ENCODE results near the gene DNAJC17.

Gene DNAJC17

GRCh38 chr15:40796512-40796911 lies 10.8 kb downstream of the DNAJC17 start:
- H3K4me3 ChIP-seq (ENCODE audit: control insufficient read depth, low read depth, low read length): no peak overlapping the region
- DNase-seq (ENCODE audit: low read depth): no peak
- TF ChIP-seq, protein P1, sequence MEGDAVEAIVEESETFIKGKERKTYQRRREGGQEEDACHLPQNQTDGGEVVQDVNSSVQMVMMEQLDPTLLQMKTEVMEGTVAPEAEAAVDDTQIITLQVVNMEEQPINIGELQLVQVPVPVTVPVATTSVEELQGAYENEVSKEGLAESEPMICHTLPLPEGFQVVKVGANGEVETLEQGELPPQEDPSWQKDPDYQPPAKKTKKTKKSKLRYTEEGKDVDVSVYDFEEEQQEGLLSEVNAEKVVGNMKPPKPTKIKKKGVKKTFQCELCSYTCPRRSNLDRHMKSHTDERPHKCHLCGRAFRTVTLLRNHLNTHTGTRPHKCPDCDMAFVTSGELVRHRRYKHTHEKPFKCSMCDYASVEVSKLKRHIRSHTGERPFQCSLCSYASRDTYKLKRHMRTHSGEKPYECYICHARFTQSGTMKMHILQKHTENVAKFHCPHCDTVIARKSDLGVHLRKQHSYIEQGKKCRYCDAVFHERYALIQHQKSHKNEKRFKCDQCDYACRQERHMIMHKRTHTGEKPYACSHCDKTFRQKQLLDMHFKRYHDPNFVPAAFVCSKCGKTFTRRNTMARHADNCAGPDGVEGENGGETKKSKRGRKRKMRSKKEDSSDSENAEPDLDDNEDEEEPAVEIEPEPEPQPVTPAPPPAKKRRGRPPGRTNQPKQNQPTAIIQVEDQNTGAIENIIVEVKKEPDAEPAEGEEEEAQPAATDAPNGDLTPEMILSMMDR (conservative IDR thresholded peaks at IDR 0.05; ENCODE audit: control insufficient read depth, insufficient read depth, low read depth, low read length): no peak

GRCh38 chr15:40796041-40796440 lies 11.2 kb downstream of the DNAJC17 start:
- TF ChIP-seq, protein P1 (conservative IDR thresholded peaks at IDR 0.05; ENCODE audit: control insufficient read depth, insufficient read depth, low read depth, low read length): no peak
- no peak for DNase-seq (ENCODE audit: low read depth)
- no peak overlapping the region for H3K4me3 ChIP-seq (ENCODE audit: control insufficient read depth, low read depth, low read length)

GRCh38 chr15:40793216-40793989 lies 13.9 kb downstream of the DNAJC17 start:
- TF ChIP-seq, protein P1 (conservative IDR thresholded peaks at IDR 0.05; ENCODE audit: control insufficient read depth, insufficient read depth, low read depth, low read length): no peak
- no peak overlapping the region for H3K4me3 ChIP-seq (ENCODE audit: control insufficient read depth, low read depth, low read length)
- DNase-seq (ENCODE audit: low read depth): peak; percentile 99

- TF ChIP-seq, protein P1 (conservative IDR thresholded peaks at IDR 0.05; ENCODE audit: control insufficient read depth, insufficient read depth, low read depth, low read length): no peak
- H3K4me3 ChIP-seq (ENCODE audit: control insufficient read depth, low read depth, low read length): no peak overlapping the region
- no peak for DNase-seq (ENCODE audit: low read depth)
These were observed 14.9 kb downstream of the DNAJC17 start for GRCh38 chr15:40792394-40792793.

DNA sequence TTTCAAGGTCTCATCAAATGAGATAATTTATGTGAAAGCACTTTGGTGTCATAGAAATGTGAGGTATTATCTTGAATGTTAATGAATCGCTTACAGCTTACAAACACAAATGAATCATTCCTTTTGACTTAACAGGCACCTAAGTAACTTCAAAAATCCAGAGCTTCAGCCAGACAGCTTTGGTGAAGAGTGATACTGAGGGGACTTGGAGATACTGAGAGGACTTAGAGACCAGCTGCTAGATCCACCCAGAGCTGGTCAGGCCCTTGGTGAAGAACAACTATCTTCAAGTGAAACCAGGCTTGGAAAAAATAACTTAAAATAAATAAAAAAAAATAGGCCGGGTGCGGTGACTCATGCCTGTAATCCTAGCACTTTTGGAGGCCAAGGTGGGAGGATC lies 16.6 kb downstream of the DNAJC17 start:
- TF ChIP-seq, protein P1 (conservative IDR thresholded peaks at IDR 0.05; ENCODE audit: control insufficient read depth, insufficient read depth, low read depth, low read length): no peak
- peak; percentile 27 for DNase-seq (ENCODE audit: low read depth)
- H3K4me3 ChIP-seq (ENCODE audit: control insufficient read depth, low read depth, low read length): no peak overlapping the region

DNA sequence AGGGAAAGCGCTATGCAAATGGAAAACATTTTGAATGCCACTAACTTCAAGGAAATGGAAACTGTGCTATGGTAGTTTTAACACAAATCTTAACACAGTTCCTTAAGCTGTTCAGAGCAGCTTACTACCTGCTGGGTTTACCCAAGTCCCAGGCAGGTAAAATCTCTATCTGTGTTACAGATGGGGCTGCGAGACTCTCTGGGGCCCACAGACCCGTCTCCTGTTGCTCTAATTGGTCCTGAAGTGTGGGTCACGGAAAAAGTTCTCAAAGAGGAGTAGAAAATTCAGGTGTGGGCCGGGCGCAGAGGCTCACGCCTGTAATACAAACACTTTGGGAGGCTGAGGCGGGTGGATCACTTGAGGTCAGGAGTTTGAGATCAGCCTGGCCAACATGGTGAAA lies 17.3 kb downstream of the DNAJC17 start:
- TF ChIP-seq, protein P1 (conservative IDR thresholded peaks at IDR 0.05; ENCODE audit: control insufficient read depth, insufficient read depth, low read depth, low read length): no peak
- no peak for DNase-seq (ENCODE audit: low read depth)
- H3K4me3 ChIP-seq (ENCODE audit: control insufficient read depth, low read depth, low read length): no peak overlapping the region

Data from fibroblast of mammary gland (primary cell).